ENCODE data around the gene KLHDC9.

The KLHDC9 gene

DNA sequence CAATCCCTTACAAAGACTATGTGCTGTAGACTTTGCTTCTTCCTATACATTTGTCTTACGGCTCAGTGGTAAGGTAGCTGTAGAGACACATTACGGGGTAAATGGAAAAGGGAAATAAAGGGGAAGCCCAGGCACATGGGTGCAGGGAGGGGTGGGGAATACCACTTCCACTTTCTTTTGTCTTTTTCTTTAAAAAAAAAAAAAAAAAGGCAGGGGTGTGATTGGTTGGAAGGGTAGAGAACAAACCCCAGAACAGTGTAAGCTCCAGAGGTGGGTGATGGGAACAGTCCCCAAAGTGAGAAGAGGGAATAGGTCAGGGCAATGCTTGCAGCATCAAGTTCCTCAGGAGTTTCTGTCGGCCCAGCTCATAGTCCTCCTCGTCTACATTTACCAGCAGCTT, 23.7 kb downstream of the KLHDC9 start:
- no peak overlapping the region for H3K9ac ChIP-seq (ENCODE audit: low read depth, low read length)
- H3K4me2 ChIP-seq (ENCODE audit: insufficient read depth, low read length), result no peak overlapping the region
- H2AFZ ChIP-seq (ENCODE audit: low read depth, low read length), result no peak overlapping the region
- ATAC-seq (ENCODE audit: insufficient read depth, low read depth) (no peak), DNase-seq (no peak)
- peaks cover 66% of the 10 kb centered on the region for H3K36me3 ChIP-seq (ENCODE audit: insufficient read depth, low read length)
- no peaks in the 10 kb centered on the region for H3K27me3 ChIP-seq (ENCODE audit: insufficient read depth, low read length, poor library complexity)
- H4K20me1 ChIP-seq (ENCODE audit: insufficient read depth, low read length), result peaks cover 12% of the 10 kb centered on the region
- no peak overlapping the region for H3K4me3 ChIP-seq (ENCODE audit: low read depth in 1 of 2, low read length in 2 of 2)
- H3K27ac ChIP-seq (ENCODE audit: low read length), result no peak overlapping the region
- no peaks in the 10 kb centered on the region for H3K9me3 ChIP-seq (ENCODE audit: insufficient read depth, low read length, severe bottlenecking)
- peaks cover 55% of the 10 kb centered on the region for H3K79me2 ChIP-seq (ENCODE audit: insufficient read depth, low read length)
- H3K4me1 ChIP-seq (ENCODE audit: insufficient read depth, low read length), result peaks cover 27% of the 10 kb centered on the region
- no peak for TF ChIP-seq EZH2 (IDR thresholded peaks at IDR 0.05; ENCODE audit: borderline replicate concordance, low read depth, low read length, severe bottlenecking)
- TF ChIP-seq, protein P1, sequence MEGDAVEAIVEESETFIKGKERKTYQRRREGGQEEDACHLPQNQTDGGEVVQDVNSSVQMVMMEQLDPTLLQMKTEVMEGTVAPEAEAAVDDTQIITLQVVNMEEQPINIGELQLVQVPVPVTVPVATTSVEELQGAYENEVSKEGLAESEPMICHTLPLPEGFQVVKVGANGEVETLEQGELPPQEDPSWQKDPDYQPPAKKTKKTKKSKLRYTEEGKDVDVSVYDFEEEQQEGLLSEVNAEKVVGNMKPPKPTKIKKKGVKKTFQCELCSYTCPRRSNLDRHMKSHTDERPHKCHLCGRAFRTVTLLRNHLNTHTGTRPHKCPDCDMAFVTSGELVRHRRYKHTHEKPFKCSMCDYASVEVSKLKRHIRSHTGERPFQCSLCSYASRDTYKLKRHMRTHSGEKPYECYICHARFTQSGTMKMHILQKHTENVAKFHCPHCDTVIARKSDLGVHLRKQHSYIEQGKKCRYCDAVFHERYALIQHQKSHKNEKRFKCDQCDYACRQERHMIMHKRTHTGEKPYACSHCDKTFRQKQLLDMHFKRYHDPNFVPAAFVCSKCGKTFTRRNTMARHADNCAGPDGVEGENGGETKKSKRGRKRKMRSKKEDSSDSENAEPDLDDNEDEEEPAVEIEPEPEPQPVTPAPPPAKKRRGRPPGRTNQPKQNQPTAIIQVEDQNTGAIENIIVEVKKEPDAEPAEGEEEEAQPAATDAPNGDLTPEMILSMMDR (IDR thresholded peaks at IDR 0.05; ENCODE audit: borderline replicate concordance, extremely low read depth, low read length, poor library complexity, severe bottlenecking), result no peak

DNA sequence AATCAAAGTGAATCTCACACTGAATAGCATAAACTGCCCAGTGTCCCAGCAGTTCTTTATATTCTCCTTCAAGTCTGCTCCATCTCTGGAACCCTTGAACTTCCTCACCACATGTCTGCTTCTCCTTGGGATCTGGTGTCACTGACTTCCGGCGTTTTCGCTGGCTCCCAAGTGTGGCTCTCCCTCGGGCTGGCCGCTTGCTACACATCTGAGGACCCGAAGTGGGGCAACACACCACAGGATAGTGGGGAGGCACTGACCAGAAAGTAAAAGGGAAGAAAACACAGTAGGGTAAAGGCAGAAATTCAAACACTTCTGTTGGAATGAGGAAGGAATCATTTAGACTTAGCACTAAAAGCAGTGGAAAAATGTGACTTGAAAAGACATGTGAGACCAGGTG, 24.8 kb downstream of the KLHDC9 start:
- H3K9me3 ChIP-seq (ENCODE audit: insufficient read depth, low read length, severe bottlenecking), result no peaks in the 10 kb centered on the region
- DNase-seq (no peak), ATAC-seq (ENCODE audit: insufficient read depth, low read depth) (no peak)
- peaks cover 26% of the 10 kb centered on the region for H3K4me1 ChIP-seq (ENCODE audit: insufficient read depth, low read length)
- no peak overlapping the region for H3K4me3 ChIP-seq (ENCODE audit: low read depth in 1 of 2, low read length in 2 of 2)
- peaks cover 12% of the 10 kb centered on the region for H4K20me1 ChIP-seq (ENCODE audit: insufficient read depth, low read length)
- H3K36me3 ChIP-seq (ENCODE audit: insufficient read depth, low read length), result peaks cover 77% of the 10 kb centered on the region
- no peak overlapping the region for H3K9ac ChIP-seq (ENCODE audit: low read depth, low read length)
- peaks cover 55% of the 10 kb centered on the region for H3K79me2 ChIP-seq (ENCODE audit: insufficient read depth, low read length)
- TF ChIP-seq, protein P1 (IDR thresholded peaks at IDR 0.05; ENCODE audit: borderline replicate concordance, extremely low read depth, low read length, poor library complexity, severe bottlenecking), result no peak
- TF ChIP-seq EZH2 (IDR thresholded peaks at IDR 0.05; ENCODE audit: borderline replicate concordance, low read depth, low read length, severe bottlenecking), result no peak
- no peaks in the 10 kb centered on the region for H3K27me3 ChIP-seq (ENCODE audit: insufficient read depth, low read length, poor library complexity)
- no peak overlapping the region for H3K4me2 ChIP-seq (ENCODE audit: insufficient read depth, low read length)
- no peak overlapping the region for H2AFZ ChIP-seq (ENCODE audit: low read depth, low read length)
- no peak overlapping the region for H3K27ac ChIP-seq (ENCODE audit: low read length)

DNA sequence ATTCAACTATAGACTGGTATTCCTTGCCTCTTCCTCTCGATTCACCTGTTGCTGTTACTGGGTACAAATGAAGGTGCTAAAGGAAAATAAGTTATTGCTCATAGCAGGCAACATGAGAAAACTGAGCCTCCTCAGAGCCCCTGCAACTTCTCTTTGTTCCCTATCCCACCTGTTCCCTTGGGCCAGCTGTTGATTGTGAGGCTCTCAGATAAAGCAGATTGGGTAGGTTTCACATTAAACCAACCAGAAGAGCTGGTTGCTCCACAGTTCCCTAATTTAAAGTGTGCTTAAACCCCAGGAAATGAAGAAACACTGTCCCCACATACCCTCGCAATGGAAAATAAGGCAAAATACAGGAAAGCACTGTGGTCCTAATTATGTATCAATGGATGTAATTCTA, 29.5 kb downstream of the KLHDC9 start:
- ATAC-seq (ENCODE audit: insufficient read depth, low read depth) (no peak), DNase-seq (no peak)
- H3K36me3 ChIP-seq (ENCODE audit: insufficient read depth, low read length), result peaks cover 69% of the 10 kb centered on the region
- no peak overlapping the region for H3K9ac ChIP-seq (ENCODE audit: low read depth, low read length)
- H3K4me1 ChIP-seq (ENCODE audit: insufficient read depth, low read length), result peaks cover 40% of the 10 kb centered on the region
- TF ChIP-seq, protein P1 (IDR thresholded peaks at IDR 0.05; ENCODE audit: borderline replicate concordance, extremely low read depth, low read length, poor library complexity, severe bottlenecking), result no peak
- no peak for TF ChIP-seq EZH2 (IDR thresholded peaks at IDR 0.05; ENCODE audit: borderline replicate concordance, low read depth, low read length, severe bottlenecking)
- no peak overlapping the region for H3K4me3 ChIP-seq (ENCODE audit: low read depth in 1 of 2, low read length in 2 of 2)
- H3K4me2 ChIP-seq (ENCODE audit: insufficient read depth, low read length), result no peak overlapping the region
- H4K20me1 ChIP-seq (ENCODE audit: insufficient read depth, low read length), result peaks cover 9% of the 10 kb centered on the region
- no peaks in the 10 kb centered on the region for H3K27me3 ChIP-seq (ENCODE audit: insufficient read depth, low read length, poor library complexity)
- peaks cover 82% of the 10 kb centered on the region for H3K79me2 ChIP-seq (ENCODE audit: insufficient read depth, low read length)
- H2AFZ ChIP-seq (ENCODE audit: low read depth, low read length), result no peak overlapping the region
- H3K27ac ChIP-seq (ENCODE audit: low read length), result no peak overlapping the region
- H3K9me3 ChIP-seq (ENCODE audit: insufficient read depth, low read length, severe bottlenecking), result no peaks in the 10 kb centered on the region
